HG02610 (cell line): ENCODE measurements around the gene KLF7.

Experiments used
- ATAC-seq: cut with Tn5 transposase; IDR thresholded peaks from one replicate; pipeline ENCODE4 v1.9.1; 2021; ENCODE audit warnings: mild to moderate bottlenecking, moderate library complexity; ENCODE audit not compliant: unreplicated experiment

Gene KLF7

DNA sequence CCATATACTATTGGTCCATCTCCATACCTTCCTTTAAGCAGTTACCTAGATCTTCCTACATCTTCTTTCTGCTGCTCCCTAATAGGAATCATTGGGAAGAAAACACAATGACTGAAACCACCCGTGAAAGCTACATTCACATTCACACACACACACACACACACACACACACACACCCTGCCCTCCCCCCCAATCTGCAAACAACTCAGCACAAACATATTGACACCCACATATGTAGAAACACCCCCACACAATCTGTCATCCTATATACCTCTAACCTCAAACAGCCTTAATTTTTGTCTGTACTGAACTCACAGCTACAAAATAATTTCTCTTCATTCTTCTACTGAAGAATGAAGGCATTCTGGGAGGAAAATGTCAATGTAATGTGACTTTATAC, 63.8 kb downstream of the KLF7 start:
- ATAC-seq = no peak

- ATAC-seq = no peak
These were observed 68.5 kb downstream of the KLF7 start for GRCh38 chr2:207097278-207097677.

DNA sequence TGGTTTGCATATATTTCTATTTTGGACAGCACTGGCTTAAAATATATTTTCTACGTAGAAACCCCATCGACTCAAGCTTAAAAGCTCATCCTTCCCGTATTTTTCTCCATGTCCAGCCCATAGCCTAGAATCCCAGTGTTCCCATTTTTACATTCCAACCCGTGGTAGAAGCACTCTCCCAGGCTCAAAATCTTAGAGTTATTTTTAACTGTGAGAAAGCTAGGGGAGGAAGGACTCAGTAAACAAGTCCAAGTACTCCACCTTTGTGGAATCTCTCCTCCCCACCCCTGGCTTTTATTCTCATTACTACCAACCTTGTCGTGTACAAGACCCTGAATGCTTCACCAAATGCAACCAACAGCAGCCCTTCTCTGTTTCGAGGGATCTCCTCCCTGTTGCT, 69.8 kb downstream of the KLF7 start:
- no peak for ATAC-seq

- ATAC-seq = no peak
These were observed 72.5 kb downstream of the KLF7 start for GRCh38 chr2:207093234-207093633.

GRCh38 chr2:207092818-207093217, 72.9 kb downstream of the KLF7 start:
- no peak for ATAC-seq

DNA sequence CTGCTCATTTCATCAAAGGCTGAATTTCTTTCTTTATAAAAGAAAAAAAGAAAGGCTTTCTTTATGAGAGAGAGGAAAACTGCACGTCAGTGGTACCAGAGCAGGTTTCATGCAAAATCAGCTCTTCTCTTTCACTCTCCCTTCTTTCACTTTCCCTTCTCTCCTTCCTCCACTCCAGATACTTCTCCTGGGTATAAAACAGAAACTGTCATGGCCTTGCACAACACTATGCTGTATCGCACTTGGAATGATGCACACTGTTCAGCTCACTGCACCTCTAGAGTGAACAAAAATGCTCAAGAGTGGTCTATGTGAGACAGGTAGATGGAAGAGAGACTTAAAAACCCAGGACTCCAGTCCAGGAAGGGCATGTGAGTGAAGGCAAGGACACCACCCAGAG, 73.8 kb downstream of the KLF7 start:
- no peak for ATAC-seq

GRCh38 chr2:207091176-207091575, 74.6 kb downstream of the KLF7 start:
- ATAC-seq = no peak

DNA sequence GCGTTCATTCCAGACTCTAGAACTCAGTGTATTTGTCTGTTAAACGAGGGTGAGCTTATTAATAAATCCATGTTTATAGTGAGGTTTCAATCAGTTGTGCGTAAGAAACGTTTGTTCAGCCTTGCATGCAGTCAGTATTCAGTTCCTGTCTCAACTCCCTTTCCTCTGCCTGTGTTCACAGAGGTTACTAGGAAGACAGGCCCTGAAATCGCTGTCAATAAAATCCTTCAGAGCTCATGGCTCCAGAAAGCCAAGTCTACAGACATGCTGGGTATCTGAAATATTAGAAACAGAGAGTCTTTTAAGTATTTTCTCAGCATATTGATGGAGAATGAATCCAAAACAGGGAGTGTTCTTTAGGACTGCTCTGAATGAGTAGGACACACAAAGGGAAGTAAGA, 75.4 kb downstream of the KLF7 start:
- ATAC-seq = no peak

DNA sequence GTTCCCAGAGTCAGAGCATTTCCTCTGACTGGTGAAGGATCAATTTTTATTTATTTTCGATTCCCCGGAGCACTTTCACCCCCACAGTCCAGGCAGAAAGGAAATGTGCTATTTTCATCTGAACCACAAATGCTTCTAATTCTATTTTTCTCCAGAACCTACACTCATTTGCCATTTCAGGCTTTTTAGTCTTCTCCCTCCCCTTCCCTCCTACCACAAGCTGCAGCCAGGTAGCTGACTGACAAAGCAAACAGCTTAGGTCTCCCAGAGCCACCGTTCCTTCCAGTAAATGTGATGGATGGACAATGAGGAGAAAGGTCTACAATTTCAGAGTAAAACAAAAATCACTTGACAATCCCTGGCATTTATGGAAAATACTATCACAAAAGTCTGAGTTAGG, 76.9 kb downstream of the KLF7 start:
- no peak for ATAC-seq

DNA sequence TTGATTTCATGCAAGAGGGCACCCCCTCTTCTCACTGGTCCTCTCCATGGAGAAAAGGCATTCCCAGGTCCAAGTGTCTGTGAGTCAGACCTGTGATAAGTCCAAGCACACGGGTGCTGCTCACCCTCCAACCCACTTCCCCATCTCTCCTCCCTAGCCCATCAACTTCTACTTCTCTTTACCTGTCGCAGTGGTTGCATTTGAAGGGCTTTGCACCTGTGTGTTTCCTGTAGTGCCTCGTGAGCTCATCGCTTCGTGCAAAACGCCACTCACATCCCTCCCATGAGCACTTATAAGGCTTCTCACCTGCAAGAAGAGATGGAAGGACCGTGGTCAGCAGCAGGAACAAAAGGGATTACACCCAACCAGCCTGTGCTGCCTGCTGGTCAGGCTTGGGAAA, 77.5 kb downstream of the KLF7 start:
- no peak for ATAC-seq

- no peak for ATAC-seq
These were observed 78.5 kb downstream of the KLF7 start for GRCh38 chr2:207087046-207087902.

DNA sequence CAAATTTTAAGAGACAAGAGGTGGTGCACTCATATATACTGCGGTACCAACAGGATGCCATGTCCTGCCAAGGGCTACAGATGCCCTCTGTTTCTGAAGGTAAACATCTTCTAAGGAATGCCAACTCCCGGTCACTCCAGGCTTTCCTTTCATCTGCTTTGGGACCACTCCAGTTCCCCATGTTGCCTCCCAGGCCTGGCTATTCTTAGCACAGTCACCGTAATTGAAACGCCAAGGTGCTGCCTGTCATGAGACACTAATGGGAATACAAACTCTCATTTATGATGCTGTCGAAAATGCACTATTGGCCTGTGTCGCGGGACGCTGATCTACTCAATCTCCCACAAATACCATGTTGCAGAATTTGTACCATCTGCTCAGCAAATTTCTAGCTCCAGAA, 79.6 kb downstream of the KLF7 start:
- ATAC-seq = no peak

GRCh38 chr2:207085110-207085509, 80.6 kb downstream of the KLF7 start:
- ATAC-seq = no peak

DNA sequence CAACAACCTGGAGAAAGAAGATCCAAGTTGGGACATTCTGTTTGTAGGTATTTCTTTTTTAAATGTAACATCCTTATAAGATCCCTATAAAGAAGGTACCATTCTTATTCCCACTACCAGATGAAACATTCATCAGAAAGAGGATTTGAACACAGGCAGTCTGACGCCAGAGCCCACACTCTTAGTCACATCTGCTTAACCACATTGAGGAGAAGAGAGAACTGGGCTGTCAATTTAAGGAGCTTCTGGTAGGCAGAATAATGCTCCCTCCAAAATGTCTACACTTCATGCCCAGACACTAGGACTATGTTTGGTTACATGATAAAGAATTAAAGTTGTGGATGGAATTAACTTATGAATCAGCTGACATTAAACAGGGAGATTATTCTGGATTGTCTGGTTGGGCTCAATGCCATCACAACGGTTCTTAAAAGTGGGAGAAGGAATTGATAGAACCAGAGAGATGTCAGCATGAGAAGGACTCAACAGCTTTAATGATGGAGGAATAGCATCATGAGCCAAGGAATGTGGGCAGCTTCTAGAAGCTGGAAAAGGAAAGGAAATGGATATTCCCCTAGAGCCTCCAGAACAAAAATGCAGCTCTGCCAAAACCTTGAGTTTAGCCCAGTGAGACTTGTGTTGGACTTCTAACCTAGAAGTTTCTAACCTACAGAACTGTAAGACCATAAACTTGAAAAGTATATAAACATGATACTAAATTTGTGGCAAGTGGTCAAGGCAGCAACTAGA, 82.2 kb downstream of the KLF7 start:
- ATAC-seq = no peak

GRCh38 chr2:207082619-207083018, 83.1 kb downstream of the KLF7 start:
- no peak for ATAC-seq

- no peak for ATAC-seq
These were observed 87.5 kb downstream of the KLF7 start for GRCh38 chr2:207078186-207078798.

GRCh38 chr2:207077266-207077665, 88.5 kb downstream of the KLF7 start:
- no peak for ATAC-seq

DNA sequence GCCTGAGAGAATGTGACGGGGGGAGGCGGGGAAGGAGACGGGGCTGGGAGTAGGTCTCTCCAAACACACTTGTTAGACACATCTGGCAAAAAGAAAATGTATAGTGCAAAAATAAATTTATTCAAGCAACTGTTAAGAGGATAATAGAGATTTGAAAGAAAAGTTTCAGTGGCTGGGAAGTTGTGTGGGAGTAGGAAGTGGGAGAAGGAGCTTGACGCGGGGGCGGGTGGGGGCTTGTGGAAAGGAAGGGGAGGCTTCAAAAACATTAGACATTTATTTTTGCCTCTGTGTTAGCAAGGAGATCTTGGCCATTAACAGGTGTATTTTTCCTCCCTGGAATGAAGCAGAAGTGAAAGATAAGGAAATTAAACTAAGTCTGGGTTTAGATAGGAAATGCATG, 90.3 kb downstream of the KLF7 start:
- no peak for ATAC-seq

GRCh38 chr2:207073801-207074678, 91.7 kb downstream of the KLF7 start:
- peak; percentile 70 for ATAC-seq

GRCh38 chr2:207073412-207073800, 92.3 kb downstream of the KLF7 start:
- peak; percentile 4 for ATAC-seq

- no peak for ATAC-seq
These were observed 93.2 kb downstream of the KLF7 start for GRCh38 chr2:207072571-207072970.
